GM12892 (cell line): ENCODE results near the gene SLC7A6OS. TPM values are rescaled to one million over a fixed set of nuclear protein-coding genes. Genes with fewer than 3 reads are reported as not detected.
A peak's percentile ranks its signal among the peaks of the same experiment; 100 is the strongest.

Experiments used
- DNase-seq: peaks from one replicate; pipeline ENCODE4 v3.0.0; 2011; ENCODE audit not compliant: insufficient read length
- FAIRE-seq: peaks from 2 replicates; lab custom pipeline; 2011; peaks lifted over from hg19 to GRCh38; lab: Jason Lieb, UNC
- POLR2A ChIP-seq: IDR thresholded peaks from 2 replicates; pipeline ENCODE4 v1.6.1; 2011; ENCODE audit warnings: low read depth, low read length, control low read depth
- POLR2AphosphoS5 ChIP-seq: IDR thresholded peaks from 2 replicates; pipeline ENCODE4 v1.6.1; 2011; ENCODE audit warnings: low read depth, low read length, control low read depth
- TAF1 ChIP-seq: IDR thresholded peaks from 2 replicates; pipeline ENCODE4 v1.6.1; 2011; ENCODE audit warnings: low read depth, mild to moderate bottlenecking, control low read depth, low read length, borderline replicate concordance
- polyA plus RNA-seq: library from polyadenylated mRNA; unstranded; fragments of >200 nt; gene quantifications from one replicate; pipeline ENCODE4 v1.2.1, GENCODE V29; 2012; ENCODE audit warnings: missing spikeins, inconsistent platforms; ENCODE audit not compliant: missing spikeins

The SLC7A6OS gene
- 14.9 TPM for polyA plus RNA-seq

DNA sequence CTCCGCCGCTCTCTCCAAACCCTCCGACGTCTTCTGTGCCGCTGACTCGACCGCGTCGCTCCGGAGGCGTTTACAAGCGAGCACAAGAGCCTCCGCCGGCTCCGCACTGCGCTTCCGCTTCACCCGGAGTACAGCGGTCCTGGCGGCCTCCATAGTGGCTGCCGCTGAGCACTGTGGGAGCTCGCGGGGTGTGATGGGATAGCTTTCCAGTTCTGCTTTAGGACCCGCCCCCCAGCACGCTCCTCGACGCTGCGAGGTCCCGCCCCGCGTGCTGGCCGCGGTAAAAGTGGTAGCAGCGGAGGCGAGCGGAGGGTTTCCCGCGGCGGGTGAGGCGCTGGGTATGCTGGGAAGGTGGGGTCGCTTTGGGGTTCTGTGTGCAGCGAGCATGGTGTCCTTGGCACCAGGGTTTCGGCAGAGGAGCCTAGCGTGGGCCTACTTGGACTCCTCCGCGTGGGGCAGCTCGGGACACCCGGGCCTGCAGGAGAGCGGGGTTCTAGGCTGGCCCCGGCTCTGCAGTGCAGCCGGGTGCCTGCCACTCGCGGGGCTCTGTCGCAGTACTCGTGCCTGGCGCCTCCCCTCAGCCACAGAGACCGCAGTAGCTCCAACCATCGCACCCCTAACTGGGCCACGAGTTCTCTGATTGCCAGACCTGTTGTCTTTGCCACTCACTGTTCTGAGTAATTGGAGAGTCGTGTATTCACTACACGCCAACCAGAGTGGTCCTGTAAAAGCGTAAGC, at the start of gene SLC7A6OS, which contains the start of gene PRMT7:
SLC7A6OS (minus strand) TSS at position 173 of the 738 bp plus-strand sequence; CDS start at position 153, 20 bp downstream.
PRMT7 (plus strand) TSS at position 246 of the 738 bp plus-strand sequence. CDS start 4,961 bp downstream, outside the sequence.
- peak; percentile 96 for DNase-seq

GRCh38 chr16:68359398-68360191, 48.8 kb upstream of the SLC7A6OS start:
- TF ChIP-seq POLR2A (no peak), POLR2AphosphoS5 (no peak; the same call in 1 of the 2 replicates), TAF1 (no peak)

More for the DNA sequence above, at the start of gene SLC7A6OS, which contains the start of gene PRMT7:
- TF ChIP-seq POLR2AphosphoS5 = peak; percentile 94
- peak; percentile 89 for TF ChIP-seq TAF1
- peak; percentile 96 for TF ChIP-seq POLR2A
- peak; percentile 94 for FAIRE-seq

GRCh38 chr16:68358951-68359350, 48.2 kb upstream of the SLC7A6OS start:
- no peak for FAIRE-seq
- no peak for DNase-seq
- TF ChIP-seq TAF1 (no peak), POLR2A (no peak), POLR2AphosphoS5 (no peak)

More at GRCh38 chr16:68359398-68360191, 48.8 kb upstream of the SLC7A6OS start:
- DNase-seq = no peak
- no peak for FAIRE-seq

DNA sequence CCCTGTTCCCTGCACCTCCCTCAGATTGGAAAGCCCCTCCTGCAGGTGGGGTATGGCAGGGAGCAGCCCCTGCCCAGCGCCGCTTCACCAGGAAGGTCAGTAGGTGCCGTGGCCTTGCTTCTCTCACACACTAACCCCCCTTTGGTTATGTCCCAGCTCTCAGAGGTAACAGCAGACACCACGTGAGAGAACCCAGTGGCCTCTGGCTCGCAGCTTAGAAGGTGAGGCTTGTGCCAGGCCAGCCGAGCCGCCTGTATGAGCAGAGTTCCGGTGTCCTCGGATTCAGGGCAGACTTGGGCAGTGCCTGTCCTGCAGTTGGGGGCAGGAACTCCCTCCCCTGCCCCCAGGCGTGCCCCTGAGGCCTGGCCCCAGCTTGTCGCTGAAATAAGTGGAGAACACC, 47.2 kb upstream of the SLC7A6OS start:
- FAIRE-seq (no peak), DNase-seq (no peak)
- TF ChIP-seq POLR2AphosphoS5 (no peak), TAF1 (no peak), POLR2A (no peak)

DNA sequence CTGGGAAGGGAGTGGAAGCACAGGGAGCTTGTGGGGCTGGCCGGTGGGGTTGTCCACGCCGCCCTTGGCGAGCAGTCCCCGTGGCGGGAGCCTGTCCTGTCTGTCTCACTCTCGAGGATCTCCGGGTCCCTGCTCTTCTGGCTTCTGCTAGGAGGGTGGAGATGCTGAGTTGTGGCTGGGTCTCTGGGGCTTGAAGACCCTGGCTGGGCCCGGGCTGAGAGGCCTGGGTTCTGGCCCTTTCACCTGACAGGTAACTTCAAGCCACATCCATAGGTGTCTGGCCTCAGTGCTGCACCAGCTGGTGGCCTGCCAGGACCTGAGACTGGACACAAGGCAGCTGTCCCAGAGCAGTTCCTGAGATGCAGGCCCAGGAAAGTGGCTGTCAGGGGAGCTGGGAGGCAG, 46.8 kb upstream of the SLC7A6OS start:
- FAIRE-seq (no peak), DNase-seq (no peak)
- TF ChIP-seq POLR2A = no peak
- no peak for TF ChIP-seq TAF1
- no peak for TF ChIP-seq POLR2AphosphoS5

GRCh38 chr16:68356919-68357286, 46.2 kb upstream of the SLC7A6OS start:
- TF ChIP-seq POLR2A = no peak
- no peak for TF ChIP-seq TAF1
- no peak for TF ChIP-seq POLR2AphosphoS5
- no peak for DNase-seq
- no peak for FAIRE-seq

DNA sequence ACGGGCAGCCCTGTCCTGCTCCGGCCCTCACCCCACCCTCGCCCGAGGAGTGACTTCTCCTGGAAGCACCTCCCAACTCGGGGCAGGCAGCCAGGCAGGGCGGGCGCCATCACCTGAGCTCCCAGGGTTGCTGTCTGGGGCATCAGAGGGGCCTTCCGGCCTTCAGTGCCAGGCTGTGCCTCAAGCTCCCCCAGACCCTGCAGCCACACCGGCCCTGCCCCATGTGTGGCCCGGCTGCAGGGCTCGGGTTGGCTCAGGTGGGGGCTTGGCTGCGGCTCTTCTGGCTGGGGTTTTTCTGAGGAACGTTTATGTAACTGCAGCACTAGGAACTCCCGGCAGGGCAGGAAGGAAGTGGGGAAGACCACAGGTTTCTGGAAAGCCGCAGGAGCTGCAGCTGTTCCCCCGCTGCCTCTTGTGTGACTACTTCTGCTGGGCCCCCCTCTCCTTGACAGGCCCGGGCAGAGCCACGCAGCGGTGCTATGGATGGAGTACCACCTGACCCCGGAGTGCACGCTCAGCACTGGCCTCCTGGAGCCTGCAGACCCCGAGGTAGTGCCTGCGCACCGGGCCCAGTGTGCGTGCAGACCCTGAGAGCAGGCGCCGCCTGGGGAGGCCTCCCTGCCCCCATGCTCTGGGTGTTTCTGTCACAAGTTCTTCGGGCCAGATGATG, 45.6 kb upstream of the SLC7A6OS start:
- TF ChIP-seq TAF1 = no peak
- 0 out of 2 replicates have a peak, but pooled peaks have one; percentile 15 for TF ChIP-seq POLR2A
- TF ChIP-seq POLR2AphosphoS5 = 0 out of 2 replicates have a peak, but pooled peaks have one; percentile 41
- FAIRE-seq (peak; percentile 96), DNase-seq (peak; percentile 96)

GRCh38 chr16:68355447-68356248, 44.9 kb upstream of the SLC7A6OS start:
- no peak for DNase-seq
- FAIRE-seq = no peak
- TF ChIP-seq POLR2A (0 out of 2 replicates have a peak, but pooled peaks have one; percentile 5), TAF1 (no peak)

DNA sequence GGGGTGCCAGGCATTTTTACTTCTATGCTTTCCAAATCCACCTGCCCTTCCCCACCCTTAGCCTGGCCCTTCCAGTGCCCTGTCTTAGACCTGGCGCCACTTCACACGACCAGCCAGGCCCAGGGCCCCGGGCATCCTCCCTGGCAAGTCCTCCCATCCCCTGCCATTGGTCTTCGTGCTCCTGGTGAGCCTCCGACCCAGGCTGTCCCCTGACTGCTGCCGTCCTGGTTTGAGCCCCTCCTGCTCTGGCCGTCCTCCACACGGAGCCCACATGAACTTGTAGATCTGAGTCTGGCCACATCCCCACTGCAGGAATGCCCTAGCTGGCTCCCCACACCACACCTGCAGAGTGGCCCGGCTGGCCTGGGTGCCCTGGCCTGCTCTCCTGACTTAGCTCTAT, 44.1 kb upstream of the SLC7A6OS start:
- TF ChIP-seq TAF1 (no peak), POLR2AphosphoS5 (no peak), POLR2A (no peak)
- DNase-seq (no peak), FAIRE-seq (no peak)

- FAIRE-seq (no peak), DNase-seq (no peak)
- TF ChIP-seq TAF1 (no peak), POLR2AphosphoS5 (no peak), POLR2A (no peak)
Observed at GRCh38 chr16:68353366-68353765, 42.6 kb upstream of the SLC7A6OS start.
